ENCODE data around the gene DIRAS1. TPM values are rescaled to one million over a fixed set of nuclear protein-coding genes. Genes with fewer than 3 reads are reported as not detected.

Gene DIRAS1
- total RNA-seq, 1 donor from 2014 or later: 10.8 TPM

- H3K4me3 Mint-ChIP-seq (ENCODE audit: low read depth): no peak overlapping the region
- no peak for DNase-seq (ENCODE audit: low spot score, unreplicated experiment)
- H3K27ac Mint-ChIP-seq: no peak overlapping the region
- H3K9me3 Mint-ChIP-seq (ENCODE audit: low read depth): no peaks in the 10 kb centered on the region
- H3K4me1 Mint-ChIP-seq (ENCODE audit: low read depth): no peaks in the 10 kb centered on the region
- peaks cover 8% of the 10 kb centered on the region for H3K36me3 Mint-ChIP-seq (ENCODE audit: insufficient read depth)
- H3K27me3 Mint-ChIP-seq: no peaks in the 10 kb centered on the region
- TF ChIP-seq CTCF (IDR thresholded peaks at IDR 0.05; ENCODE audit: unreplicated experiment): no peak
These were observed 33.7 kb upstream of the DIRAS1 start for GRCh38 chr19:2754659-2755447.

- Mint-ChIP-seq H3K36me3 (ENCODE audit: insufficient read depth) (peaks cover 2% of the 10 kb centered on the region), H3K4me3 (ENCODE audit: low read depth) (no peak overlapping the region), H3K27me3 (peaks cover 3% of the 10 kb centered on the region)
These were observed 30.3 kb upstream of the DIRAS1 start for GRCh38 chr19:2751438-2751830.

GRCh38 chr19:2750808-2751437 lies 29.8 kb upstream of the DIRAS1 start:
- no peak overlapping the region for H3K4me3 Mint-ChIP-seq (ENCODE audit: low read depth)

More at GRCh38 chr19:2751438-2751830, 30.3 kb upstream of the DIRAS1 start:
- no peak for TF ChIP-seq CTCF (IDR thresholded peaks at IDR 0.05; ENCODE audit: unreplicated experiment)
- H3K4me1 Mint-ChIP-seq (ENCODE audit: low read depth): no peaks in the 10 kb centered on the region
- DNase-seq (ENCODE audit: low spot score, unreplicated experiment): no peak
- no peaks in the 10 kb centered on the region for H3K9me3 Mint-ChIP-seq (ENCODE audit: low read depth)
- H3K27ac Mint-ChIP-seq: peak overlapping the region; percentile 49

GRCh38 chr19:2747349-2747748 lies 26.2 kb upstream of the DIRAS1 start:
- no peak for TF ChIP-seq CTCF (IDR thresholded peaks at IDR 0.05; ENCODE audit: unreplicated experiment)
- no peak for DNase-seq (ENCODE audit: low spot score, unreplicated experiment)
- no peak overlapping the region for H3K27ac Mint-ChIP-seq
- H3K36me3 Mint-ChIP-seq (ENCODE audit: insufficient read depth): no peaks in the 10 kb centered on the region
- no peaks in the 10 kb centered on the region for H3K9me3 Mint-ChIP-seq (ENCODE audit: low read depth)
- H3K27me3 Mint-ChIP-seq: peaks cover 20% of the 10 kb centered on the region
- no peak overlapping the region for H3K4me3 Mint-ChIP-seq (ENCODE audit: low read depth)
- H3K4me1 Mint-ChIP-seq (ENCODE audit: low read depth): no peaks in the 10 kb centered on the region

More at GRCh38 chr19:2750808-2751437, 29.8 kb upstream of the DIRAS1 start:
- DNase-seq (ENCODE audit: low spot score, unreplicated experiment): no peak
- Mint-ChIP-seq H3K4me1 (ENCODE audit: low read depth) (no peaks in the 10 kb centered on the region), H3K36me3 (ENCODE audit: insufficient read depth) (peaks cover 2% of the 10 kb centered on the region), H3K9me3 (ENCODE audit: low read depth) (no peaks in the 10 kb centered on the region), H3K27me3 (peaks cover 3% of the 10 kb centered on the region), H3K27ac (peak overlapping the region; percentile 49)
- TF ChIP-seq CTCF (IDR thresholded peaks at IDR 0.05; ENCODE audit: unreplicated experiment): no peak

- no peak overlapping the region for H3K27ac Mint-ChIP-seq
- peaks cover 28% of the 10 kb centered on the region for H3K27me3 Mint-ChIP-seq
- no peaks in the 10 kb centered on the region for H3K36me3 Mint-ChIP-seq (ENCODE audit: insufficient read depth)
- no peaks in the 10 kb centered on the region for H3K9me3 Mint-ChIP-seq (ENCODE audit: low read depth)
- H3K4me1 Mint-ChIP-seq (ENCODE audit: low read depth): peaks cover 2% of the 10 kb centered on the region
- no peak overlapping the region for H3K4me3 Mint-ChIP-seq (ENCODE audit: low read depth)
- DNase-seq (ENCODE audit: low spot score, unreplicated experiment): no peak
- no peak for TF ChIP-seq CTCF (IDR thresholded peaks at IDR 0.05; ENCODE audit: unreplicated experiment)
These were observed 22.9 kb upstream of the DIRAS1 start for GRCh38 chr19:2744113-2744512.
